ENCODE results near the gene PAIP2B. TPM values are rescaled to one million over a fixed set of nuclear protein-coding genes. Genes with fewer than 3 reads are reported as not detected.

PAIP2B gene
- total and polyA plus RNA-seq, 8 donors: 4.9 to 14.1 (median 8.1) TPM

DNA sequence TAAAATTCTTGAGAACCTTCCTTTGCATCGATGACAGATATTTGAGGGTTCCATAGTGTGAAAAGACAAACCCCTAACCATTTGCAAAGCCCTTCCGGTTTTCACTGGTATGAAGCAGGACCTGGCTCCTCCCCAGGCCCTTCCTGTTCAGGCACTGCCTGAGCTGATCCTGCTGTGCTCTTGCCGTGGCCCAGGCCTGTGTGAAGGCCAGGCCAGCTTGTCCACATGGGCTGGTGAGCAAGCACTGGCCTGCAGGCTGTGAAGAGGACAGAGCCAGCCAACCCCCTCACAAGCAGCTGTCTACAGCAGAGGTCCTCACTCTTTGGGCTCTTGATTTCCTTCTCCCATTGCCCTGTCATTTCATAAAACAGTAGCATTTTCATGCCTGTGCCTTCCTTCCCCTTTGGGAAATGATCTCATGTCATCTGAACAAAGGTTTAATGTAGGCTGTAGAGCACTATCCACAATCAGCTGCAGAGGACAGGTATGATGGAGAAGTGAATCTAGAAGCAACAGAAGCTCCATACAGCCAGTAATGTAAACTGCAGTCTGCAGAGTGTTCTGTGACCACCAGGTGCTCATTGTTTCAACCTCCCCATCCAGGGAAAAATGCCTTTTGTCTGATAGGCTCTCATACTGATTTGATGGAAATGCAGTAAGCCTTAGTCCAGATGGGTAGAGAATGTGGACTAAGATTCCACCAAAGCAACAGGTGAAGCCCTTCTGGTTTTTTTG, 76.7 kb downstream of the PAIP2B start:
- Histone ChIP-seq H3K4me1 (no peaks in the 10 kb centered on the region), H3K4me3 (no peak overlapping the region), H3K36me3 (peaks cover 41 to 60% (median 59%) of the 10 kb centered on the region in 4 donors), H3K27me3 (no peaks in the 10 kb centered on the region), H3K9me3 (no peaks in the 10 kb centered on the region), H3K27ac (no peak overlapping the region)
- intact Hi-C loops (cut with DNase I; ENCODE audit: low total_unique reads): no loop called here
- WGBS, 5 donors: 46 to 70% (median 61%) methylated on average over 3 of the region's 3 CpGs
- TF ChIP-seq POLR2A (IDR thresholded peaks at IDR 0.05) (no peak), POLR2AphosphoS5 (IDR thresholded peaks at IDR 0.05) (no peak), EP300 (IDR thresholded peaks at IDR 0.05) (no peak)
- TF ChIP-seq, protein P1, sequence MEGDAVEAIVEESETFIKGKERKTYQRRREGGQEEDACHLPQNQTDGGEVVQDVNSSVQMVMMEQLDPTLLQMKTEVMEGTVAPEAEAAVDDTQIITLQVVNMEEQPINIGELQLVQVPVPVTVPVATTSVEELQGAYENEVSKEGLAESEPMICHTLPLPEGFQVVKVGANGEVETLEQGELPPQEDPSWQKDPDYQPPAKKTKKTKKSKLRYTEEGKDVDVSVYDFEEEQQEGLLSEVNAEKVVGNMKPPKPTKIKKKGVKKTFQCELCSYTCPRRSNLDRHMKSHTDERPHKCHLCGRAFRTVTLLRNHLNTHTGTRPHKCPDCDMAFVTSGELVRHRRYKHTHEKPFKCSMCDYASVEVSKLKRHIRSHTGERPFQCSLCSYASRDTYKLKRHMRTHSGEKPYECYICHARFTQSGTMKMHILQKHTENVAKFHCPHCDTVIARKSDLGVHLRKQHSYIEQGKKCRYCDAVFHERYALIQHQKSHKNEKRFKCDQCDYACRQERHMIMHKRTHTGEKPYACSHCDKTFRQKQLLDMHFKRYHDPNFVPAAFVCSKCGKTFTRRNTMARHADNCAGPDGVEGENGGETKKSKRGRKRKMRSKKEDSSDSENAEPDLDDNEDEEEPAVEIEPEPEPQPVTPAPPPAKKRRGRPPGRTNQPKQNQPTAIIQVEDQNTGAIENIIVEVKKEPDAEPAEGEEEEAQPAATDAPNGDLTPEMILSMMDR (IDR thresholded peaks at IDR 0.05): no peak
- DNase-seq: no peak

DNA sequence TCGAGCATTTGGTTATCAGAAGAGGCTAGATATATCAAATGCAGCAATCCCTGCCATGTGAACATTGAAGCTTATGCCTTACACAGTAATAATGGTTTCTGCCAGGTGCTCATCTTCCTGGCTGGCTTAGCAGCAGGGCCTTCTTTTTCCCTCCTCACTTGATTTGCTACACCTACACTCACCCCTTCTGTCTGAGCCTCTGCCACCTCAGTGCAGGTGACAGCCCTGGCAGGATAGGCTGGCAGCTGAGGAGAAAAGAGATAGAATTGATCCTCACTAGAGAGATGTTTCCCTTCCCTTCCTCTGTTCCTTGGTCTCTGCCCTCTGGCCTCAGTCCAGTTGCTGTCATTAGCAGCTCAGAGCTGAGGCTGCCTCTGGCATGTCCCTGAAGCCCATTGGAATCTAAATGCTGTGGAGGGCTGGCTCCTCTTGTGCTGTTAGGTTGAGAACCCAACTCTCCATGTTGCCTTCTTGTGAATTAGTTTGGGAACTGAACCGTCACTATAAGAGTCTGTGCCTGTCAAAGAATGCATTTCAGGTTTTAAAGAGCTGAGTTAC, 78.3 kb downstream of the PAIP2B start:
- intact Hi-C loops (cut with DNase I; ENCODE audit: low total_unique reads): no loop called here
- 69 to 93% (median 86%) methylated on average over 2 of the region's 2 CpGs for WGBS, 5 donors
- Histone ChIP-seq H3K4me1 (no peaks in the 10 kb centered on the region), H3K9me3 (no peaks in the 10 kb centered on the region), H3K36me3 (peaks cover 57 to 76% (median 75%) of the 10 kb centered on the region in 4 donors), H3K27ac (no peak overlapping the region), H3K27me3 (no peaks in the 10 kb centered on the region), H3K4me3 (no peak overlapping the region)
- TF ChIP-seq, protein P1 (IDR thresholded peaks at IDR 0.05): no peak
- TF ChIP-seq EP300 (IDR thresholded peaks at IDR 0.05): no peak
- TF ChIP-seq POLR2AphosphoS5 (IDR thresholded peaks at IDR 0.05): no peak
- TF ChIP-seq POLR2A (IDR thresholded peaks at IDR 0.05): no peak
- no peak for DNase-seq

DNA sequence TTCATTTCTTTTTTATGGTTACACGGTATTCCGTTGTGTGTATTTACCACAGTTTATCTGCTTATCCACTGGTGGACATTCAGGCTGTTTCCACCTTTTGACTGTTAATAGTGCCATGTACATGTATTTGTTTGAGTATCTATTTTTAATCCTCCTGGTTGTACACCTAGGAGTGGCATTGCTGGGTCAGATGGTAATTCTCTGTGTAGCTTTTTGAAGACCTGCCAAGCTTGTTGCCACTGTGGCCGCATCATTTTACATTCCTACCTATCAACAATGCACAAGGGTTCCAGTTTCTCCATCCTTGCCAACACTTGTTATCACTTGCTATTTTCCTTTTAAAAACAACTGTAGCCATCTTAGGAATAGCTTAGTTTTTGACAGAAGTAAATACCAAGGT, 83.1 kb downstream of the PAIP2B start:
- H3K9me3 ChIP-seq: no peaks in the 10 kb centered on the region
- H3K27me3 ChIP-seq: no peaks in the 10 kb centered on the region
- 83 to 91% (median 88%) methylated on average over 3 of the region's 3 CpGs for WGBS, 5 donors
- no peak for DNase-seq
- H3K27ac ChIP-seq: no peak overlapping the region
- H3K4me1 ChIP-seq: no peaks in the 10 kb centered on the region
- intact Hi-C loops (cut with DNase I; ENCODE audit: low total_unique reads): no loop called here
- peaks cover 74 to 100% (median 100%) of the 10 kb centered on the region in 4 donors for H3K36me3 ChIP-seq
- TF ChIP-seq POLR2A (IDR thresholded peaks at IDR 0.05) (no peak), POLR2AphosphoS5 (IDR thresholded peaks at IDR 0.05) (no peak), EP300 (IDR thresholded peaks at IDR 0.05) (no peak)
- TF ChIP-seq, protein P1 (IDR thresholded peaks at IDR 0.05): no peak
- H3K4me3 ChIP-seq: no peak overlapping the region

DNA sequence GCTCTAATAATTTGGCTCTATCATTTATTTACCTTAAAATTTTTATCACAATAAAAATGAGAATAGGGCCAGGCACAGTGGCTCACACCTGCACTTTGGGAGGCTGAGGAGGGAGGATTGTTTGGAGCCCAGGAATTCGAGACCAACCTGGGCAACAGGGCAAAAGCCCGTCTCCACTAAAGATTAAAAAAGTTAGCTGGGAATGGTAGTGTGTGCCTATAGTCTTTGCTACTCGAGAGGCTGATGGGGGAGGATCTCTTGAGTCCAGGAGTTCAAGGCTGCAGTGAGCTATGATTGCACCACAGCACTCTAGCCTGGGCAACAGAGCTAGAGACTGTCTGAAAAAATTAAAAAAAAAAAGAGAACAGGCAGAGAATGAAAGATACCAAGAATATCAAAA, 90.7 kb downstream of the PAIP2B start:
- intact Hi-C loops (cut with DNase I; ENCODE audit: low total_unique reads): no loop called here
- DNase-seq: no peak
- WGBS, 5 donors: 62 to 95% (median 94%) methylated on average over 3 of the region's 3 CpGs
- H3K4me3 ChIP-seq: no peak overlapping the region
- peaks cover 51 to 84% (median 82%) of the 10 kb centered on the region in 4 donors for H3K36me3 ChIP-seq
- no peak overlapping the region for H3K27ac ChIP-seq
- no peaks in the 10 kb centered on the region for H3K9me3 ChIP-seq
- peaks cover 13 to 22% (median 17%) of the 10 kb centered on the region in 4 donors for H3K4me1 ChIP-seq
- TF ChIP-seq POLR2A (IDR thresholded peaks at IDR 0.05): no peak
- TF ChIP-seq POLR2AphosphoS5 (IDR thresholded peaks at IDR 0.05): no peak
- TF ChIP-seq, protein P1 (IDR thresholded peaks at IDR 0.05): no peak
- no peak for TF ChIP-seq EP300 (IDR thresholded peaks at IDR 0.05)
- no peaks in the 10 kb centered on the region for H3K27me3 ChIP-seq

Measured in stomach (tissue), 9 donors.